MG63 (cell line): ENCODE measurements around the gene SCMH1. TPM values are rescaled to one million over a fixed set of nuclear protein-coding genes. Genes with fewer than 3 reads are reported as not detected.
A peak's percentile ranks its signal among the peaks of the same experiment; 100 is the strongest.

Experiments used
- DNase-seq: peaks from one replicate; pipeline ENCODE4 v3.0.0-alpha.2; 2020
- H3K27me3 ChIP-seq: fragments of 250-450 bp; sonication (Bioruptor Pico); 2 replicates; pipeline ENCODE4 v1.5.1; 2020; ENCODE audit warnings: mild to moderate bottlenecking, moderate library complexity
- H3K36me3 ChIP-seq: fragments of 250-450 bp; sonication (Bioruptor Pico); 2 replicates; pipeline ENCODE4 v1.5.1; 2020; ENCODE audit warnings: mild to moderate bottlenecking, moderate library complexity
- H3K4me3 ChIP-seq: fragments of 250-450 bp; sonication (Bioruptor Pico); 2 replicates; pipeline ENCODE4 v1.5.1; 2020; ENCODE audit warnings: mild to moderate bottlenecking, moderate library complexity
- H3K9me3 ChIP-seq: fragments of 250-450 bp; sonication (Bioruptor Pico); 2 replicates; pipeline ENCODE4 v1.5.1; 2020; ENCODE audit warnings: mild to moderate bottlenecking, moderate library complexity
- total RNA-seq: library from RNA; depleted of rRNA; stranded (reverse); fragments of >200 nt; shearing (Covaris generic); gene quantifications from 2 replicates; pipeline ENCODE4 v1.2.3, GENCODE V29; 2014; ENCODE audit warnings: low replicate concordance

SCMH1 gene
- total RNA-seq, 1 experiment from 2014 or later = 11.5 TPM

DNA sequence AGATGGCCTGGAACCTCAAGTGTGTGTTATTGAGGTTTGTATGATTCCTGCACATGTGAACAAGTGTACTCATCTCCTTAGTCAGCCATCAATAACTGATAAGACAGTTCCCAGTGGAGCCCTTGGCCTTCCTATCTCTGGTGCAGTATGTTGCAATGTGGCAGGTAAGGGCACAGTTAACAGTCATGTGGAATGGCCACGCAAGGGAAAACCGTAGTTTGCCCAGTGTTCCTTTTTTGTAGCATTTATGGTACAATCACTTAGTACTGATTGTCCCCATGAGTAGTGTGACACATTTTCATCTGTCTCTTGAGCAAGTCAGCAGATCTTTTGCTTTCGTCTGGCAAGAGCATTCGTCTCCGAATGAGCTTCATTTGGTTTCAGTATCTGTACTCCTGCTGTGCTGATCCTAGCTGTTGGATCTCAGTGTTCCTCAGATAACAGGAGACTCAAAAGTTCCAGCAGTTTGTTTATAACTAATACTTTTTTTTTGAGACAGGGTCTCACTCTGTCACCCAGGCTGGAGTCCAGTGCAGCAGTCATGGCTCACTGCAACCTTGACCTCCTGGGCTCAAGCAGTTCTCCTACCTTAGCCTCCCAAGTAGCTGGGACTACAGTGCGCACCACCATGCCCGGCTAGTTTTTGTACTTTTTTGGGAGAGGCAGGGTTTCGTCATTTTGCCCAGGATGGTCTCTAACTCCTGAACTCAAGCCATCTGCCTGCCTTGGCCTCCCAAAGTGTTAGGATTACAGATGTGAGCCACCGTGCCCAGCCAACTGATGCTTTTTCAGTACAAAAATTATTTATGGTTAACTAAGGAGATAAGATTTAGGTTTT is 254.4 kb downstream of the SCMH1 start:
- H3K4me3 ChIP-seq = no peak overlapping the region
- H3K27me3 ChIP-seq = no peaks in the 10 kb centered on the region
- H3K9me3 ChIP-seq = no peaks in the 10 kb centered on the region
- no peak for DNase-seq
- H3K36me3 ChIP-seq = peaks cover 100% of the 10 kb centered on the region

DNA sequence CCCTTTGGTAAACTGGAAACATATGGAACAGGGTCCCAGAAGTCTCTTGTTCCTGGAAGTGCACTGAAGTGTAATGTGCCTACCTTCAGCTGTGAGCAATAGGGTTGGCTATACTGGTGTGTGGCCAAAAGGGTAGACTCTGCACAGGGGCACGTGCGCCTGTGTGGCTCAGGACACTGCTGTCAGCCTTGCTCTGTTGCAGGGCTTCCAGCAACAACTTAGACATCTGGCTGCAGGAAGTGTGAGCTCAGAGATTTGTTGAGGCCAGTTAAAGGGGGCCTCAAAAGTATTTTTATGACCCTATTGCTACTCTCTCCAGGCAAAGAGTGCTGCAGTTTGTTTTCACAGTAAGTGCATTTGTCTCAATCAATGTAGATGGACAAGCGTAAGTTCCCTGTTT is 255.2 kb downstream of the SCMH1 start:
- Histone ChIP-seq H3K4me3 (no peak overlapping the region), H3K9me3 (no peaks in the 10 kb centered on the region), H3K27me3 (no peaks in the 10 kb centered on the region), H3K36me3 (peaks cover 96% of the 10 kb centered on the region)
- DNase-seq = no peak

DNA sequence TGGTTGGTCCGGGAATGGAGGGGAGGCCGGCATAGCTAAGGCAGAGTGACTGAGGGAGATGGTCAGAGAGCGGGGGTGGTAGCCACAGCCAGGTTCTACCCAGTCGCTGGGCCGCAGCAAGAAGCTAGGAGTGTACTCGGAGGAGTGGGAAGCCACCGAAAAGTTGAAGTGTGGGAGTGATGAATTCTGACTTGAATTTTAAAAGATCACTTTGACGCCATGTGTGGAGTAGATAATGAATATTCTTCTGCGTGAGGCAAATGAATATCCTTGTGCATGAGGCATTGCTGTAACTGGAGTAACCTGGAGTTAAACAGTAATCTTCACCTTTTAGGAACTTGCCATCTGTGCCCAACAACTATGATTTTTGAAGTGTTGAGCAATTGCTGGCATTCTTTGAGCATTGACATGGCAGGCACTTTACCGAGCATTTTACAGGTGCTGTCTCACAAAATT is 255.8 kb downstream of the SCMH1 start:
- Histone ChIP-seq H3K4me3 (no peak overlapping the region), H3K27me3 (no peaks in the 10 kb centered on the region), H3K9me3 (no peaks in the 10 kb centered on the region), H3K36me3 (peaks cover 95% of the 10 kb centered on the region)
- DNase-seq = no peak

DNA sequence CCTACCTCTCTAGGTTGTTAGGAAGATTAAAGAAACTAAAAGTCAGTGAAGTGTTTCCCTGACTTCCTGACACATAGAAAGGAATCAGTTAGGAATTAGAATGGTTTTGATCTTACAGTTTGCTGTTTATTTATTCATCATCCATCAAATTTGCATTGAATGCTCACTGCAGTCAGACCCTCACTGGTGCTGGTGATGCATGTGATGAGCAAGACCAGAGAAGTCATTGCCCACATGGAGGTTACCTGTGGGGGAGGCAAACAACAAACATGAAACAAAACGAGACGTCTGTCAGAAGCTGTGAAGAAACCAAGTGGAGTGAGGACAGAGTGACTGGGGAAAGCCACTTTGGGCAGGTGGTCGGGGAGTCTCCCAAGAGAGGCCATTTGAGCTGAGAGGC is 256.2 kb downstream of the SCMH1 start:
- H3K4me3 ChIP-seq = no peak overlapping the region
- H3K9me3 ChIP-seq = no peaks in the 10 kb centered on the region
- peaks cover 94% of the 10 kb centered on the region for H3K36me3 ChIP-seq
- no peaks in the 10 kb centered on the region for H3K27me3 ChIP-seq
- DNase-seq = no peak

DNA sequence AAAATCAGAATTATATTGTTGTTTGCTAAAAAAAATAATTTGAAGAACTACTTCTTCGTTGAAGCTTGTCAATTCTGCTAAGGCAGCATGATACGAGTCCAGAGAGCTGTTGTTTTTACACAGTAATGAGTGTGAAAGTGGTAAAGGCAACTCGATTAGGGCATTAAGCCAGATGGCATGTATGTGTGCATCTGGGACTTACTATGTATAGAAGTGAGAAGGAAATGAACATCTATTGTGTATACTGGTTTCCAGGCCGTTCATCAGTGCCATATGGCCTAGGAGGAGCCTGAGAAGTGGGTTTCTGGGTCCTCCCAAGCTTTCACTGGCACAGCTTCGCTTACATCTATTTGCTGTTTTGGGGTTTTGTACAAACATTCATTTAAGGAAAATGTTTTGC is 256.9 kb downstream of the SCMH1 start:
- Histone ChIP-seq H3K27me3 (no peaks in the 10 kb centered on the region), H3K9me3 (no peaks in the 10 kb centered on the region), H3K4me3 (no peak overlapping the region), H3K36me3 (peaks cover 92% of the 10 kb centered on the region)
- no peak for DNase-seq

DNA sequence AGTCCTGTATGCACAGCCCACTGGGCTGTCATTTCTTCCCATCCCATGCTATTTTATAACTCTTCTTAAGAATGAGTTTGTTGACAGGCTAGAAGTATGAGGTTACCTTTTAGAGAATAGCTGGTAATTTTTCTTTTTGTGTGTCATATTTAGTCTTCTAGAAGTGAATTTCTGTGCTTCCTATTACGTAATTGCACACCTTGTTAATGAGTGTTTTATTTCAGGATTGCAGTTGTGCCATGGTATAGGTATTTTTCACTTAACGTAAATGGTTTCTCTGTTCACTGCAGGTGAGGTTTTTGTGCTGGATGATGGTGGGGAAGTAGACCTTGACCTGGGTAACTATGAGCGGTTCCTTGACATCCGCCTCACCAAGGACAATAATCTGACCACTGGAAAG is 257.6 kb downstream of the SCMH1 start:
- H3K4me3 ChIP-seq = no peak overlapping the region
- H3K27me3 ChIP-seq = no peaks in the 10 kb centered on the region
- H3K9me3 ChIP-seq = no peaks in the 10 kb centered on the region
- no peak for DNase-seq
- peaks cover 86% of the 10 kb centered on the region for H3K36me3 ChIP-seq

DNA sequence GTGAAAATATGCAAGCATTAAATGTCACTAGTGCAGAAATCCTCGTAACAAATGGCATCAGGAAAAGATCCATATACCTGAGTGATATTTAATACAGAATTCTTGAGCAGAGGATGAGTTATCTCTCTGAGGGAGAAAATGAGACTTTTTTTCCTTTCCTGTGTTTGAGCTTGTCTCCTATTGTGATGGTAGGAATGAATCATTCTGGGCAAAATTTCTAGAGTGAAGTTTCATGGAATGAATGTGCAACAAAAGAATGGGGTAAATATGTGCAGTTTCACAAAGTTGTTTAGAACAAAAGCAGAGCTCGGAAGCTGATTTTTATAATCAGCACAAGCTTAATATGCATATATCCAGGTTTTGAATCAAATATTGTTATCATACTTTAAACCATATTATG is 258.0 kb downstream of the SCMH1 start:
- peaks cover 82% of the 10 kb centered on the region for H3K36me3 ChIP-seq

DNA sequence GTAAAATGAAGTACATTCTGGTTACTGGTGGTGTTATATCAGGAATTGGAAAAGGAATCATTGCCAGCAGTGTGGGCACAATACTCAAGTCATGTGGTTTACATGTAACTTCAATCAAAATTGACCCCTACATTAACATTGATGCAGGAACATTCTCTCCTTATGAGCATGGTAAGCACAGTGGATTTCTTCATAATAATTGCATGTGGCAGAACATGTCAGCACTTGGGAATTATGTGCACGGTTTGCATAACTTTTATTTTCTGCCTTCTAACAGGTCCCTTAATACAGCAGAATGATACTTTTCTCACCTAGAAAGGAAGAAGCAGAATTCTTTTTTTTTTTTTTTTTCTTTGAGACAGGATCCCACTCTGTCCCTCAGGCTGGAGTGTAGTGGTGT is 258.8 kb downstream of the SCMH1 start:
- H3K36me3 ChIP-seq = peaks cover 74% of the 10 kb centered on the region
- H3K4me3 ChIP-seq = no peak overlapping the region
- no peaks in the 10 kb centered on the region for H3K9me3 ChIP-seq
- no peaks in the 10 kb centered on the region for H3K27me3 ChIP-seq
- no peak for DNase-seq

More for the DNA sequence above, 258.0 kb downstream of the SCMH1 start:
- no peak overlapping the region for H3K4me3 ChIP-seq
- H3K27me3 ChIP-seq = no peaks in the 10 kb centered on the region
- DNase-seq = no peak
- H3K9me3 ChIP-seq = no peaks in the 10 kb centered on the region

DNA sequence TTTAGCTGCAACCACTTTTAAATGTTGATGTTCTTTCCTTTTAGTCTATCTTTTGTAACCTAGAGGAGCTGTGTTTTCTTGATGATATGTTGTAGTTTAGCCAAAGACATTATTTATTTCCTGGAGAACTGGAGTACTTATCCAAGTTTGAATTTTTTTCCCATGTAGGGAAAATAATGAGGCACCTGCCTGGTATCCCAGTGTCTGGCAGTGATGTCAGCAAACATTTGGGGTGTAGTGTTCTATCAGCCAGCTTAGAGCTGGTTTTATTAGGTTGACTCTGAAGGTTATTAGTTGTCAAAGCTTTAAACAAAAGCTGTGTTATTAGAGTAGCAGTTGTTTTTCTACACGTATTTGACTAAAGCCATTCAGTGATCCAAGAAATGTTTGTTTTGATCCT is 259.4 kb downstream of the SCMH1 start:
- Histone ChIP-seq H3K4me3 (no peak overlapping the region), H3K27me3 (no peaks in the 10 kb centered on the region), H3K9me3 (no peaks in the 10 kb centered on the region), H3K36me3 (peaks cover 68% of the 10 kb centered on the region)
- DNase-seq = no peak

DNA sequence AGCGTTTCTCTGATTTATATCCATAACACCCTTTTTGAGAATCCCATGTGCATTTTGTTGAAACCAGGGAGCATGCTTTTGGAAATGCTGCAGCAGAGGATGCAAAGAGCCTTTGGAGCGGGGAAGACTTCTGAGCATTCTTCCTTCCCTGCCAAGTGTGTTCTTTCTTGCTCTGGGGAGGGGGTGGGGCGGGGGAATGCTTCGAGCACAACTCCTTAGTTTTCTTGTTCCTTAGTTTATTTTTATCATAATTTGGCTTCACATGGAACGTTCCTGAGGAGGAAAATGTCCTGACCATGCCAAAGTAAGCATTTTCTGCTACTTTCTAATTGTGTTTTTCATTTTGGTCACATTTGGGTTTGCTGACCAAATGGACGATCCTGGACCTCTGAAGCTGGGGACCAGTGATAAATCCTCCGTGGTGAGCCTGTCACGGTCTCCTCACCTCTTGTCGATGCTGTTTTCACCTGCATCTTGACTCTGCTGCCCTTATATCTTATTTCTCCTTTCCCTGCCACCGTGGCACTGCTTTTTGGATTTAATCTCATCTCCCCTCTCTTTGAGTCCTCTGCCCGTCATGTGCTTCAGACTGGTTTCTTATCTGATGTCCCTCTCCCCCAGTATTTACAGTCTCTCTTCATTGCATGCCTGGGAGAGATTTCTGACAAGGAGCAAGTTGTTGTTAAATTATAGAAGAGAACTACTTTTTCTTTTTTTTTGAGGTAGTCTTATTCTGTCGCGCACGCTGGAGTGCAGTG is 260.2 kb downstream of the SCMH1 start:
- H3K36me3 ChIP-seq = peaks cover 60% of the 10 kb centered on the region
- peak overlapping the region; percentile 81; the same call in 1 of the 2 replicates for H3K4me3 ChIP-seq
- no peak for DNase-seq
- H3K27me3 ChIP-seq = no peaks in the 10 kb centered on the region
- no peaks in the 10 kb centered on the region for H3K9me3 ChIP-seq

DNA sequence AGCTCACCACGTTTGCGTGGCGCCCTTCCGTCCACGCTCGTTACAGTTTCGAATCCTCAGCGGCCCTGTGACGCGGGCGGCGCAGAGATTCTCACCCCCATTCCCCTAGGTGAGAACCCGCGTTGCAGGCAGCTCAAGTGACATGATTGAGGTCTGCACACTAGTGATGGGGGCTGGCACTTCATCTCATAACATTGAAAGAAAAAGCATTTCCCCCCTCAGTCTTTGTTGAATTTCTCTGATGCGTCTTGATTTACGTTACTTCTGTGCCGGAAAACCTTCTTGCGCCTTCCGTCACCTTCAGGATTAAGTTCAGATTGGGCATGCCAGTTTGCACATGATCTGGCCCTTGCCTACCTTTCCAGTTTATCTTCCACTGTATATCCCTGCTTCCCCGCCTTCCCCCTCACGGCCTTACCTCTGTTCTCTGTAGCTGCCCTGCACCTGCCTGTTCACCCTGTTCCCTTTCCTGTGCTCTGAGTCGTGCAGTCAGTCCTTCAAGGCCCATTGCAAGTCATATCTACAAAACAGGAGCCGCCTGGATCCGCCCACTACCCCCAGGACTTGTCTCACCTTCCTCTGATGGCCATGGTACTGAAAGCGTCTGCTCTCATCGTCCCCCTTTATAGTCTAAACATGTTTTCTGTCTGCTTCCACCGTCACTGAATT is 261.5 kb downstream of the SCMH1 start:
- no peaks in the 10 kb centered on the region for H3K9me3 ChIP-seq
- H3K27me3 ChIP-seq = no peaks in the 10 kb centered on the region
- peak overlapping the region; percentile 81 for H3K4me3 ChIP-seq
- peak; percentile 19 for DNase-seq
- H3K36me3 ChIP-seq = peaks cover 47% of the 10 kb centered on the region

DNA sequence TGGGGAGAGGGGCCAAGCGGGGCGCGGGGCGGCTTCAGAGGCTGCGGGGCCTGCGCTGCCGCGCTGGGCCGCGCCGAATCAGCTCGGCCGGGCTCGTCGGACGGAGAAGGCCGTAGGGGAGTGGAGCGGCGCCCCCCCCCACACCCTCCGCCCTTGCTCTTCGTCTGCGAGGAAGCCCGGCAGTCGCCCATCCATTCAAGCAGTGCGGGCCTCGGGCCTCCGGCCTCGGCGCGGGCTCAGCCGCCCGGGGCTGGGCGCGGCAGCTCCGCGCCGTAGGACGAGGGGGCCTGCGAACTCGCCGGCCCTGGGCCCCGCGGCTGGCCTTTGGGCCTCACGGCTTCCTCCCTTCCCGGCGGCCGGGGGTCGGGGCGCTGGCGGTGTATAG is 262.0 kb downstream of the SCMH1 start:
- Histone ChIP-seq H3K4me3 (peak overlapping the region; percentile 81), H3K9me3 (no peaks in the 10 kb centered on the region), H3K27me3 (no peaks in the 10 kb centered on the region), H3K36me3 (peaks cover 41% of the 10 kb centered on the region)
- no peak for DNase-seq

DNA sequence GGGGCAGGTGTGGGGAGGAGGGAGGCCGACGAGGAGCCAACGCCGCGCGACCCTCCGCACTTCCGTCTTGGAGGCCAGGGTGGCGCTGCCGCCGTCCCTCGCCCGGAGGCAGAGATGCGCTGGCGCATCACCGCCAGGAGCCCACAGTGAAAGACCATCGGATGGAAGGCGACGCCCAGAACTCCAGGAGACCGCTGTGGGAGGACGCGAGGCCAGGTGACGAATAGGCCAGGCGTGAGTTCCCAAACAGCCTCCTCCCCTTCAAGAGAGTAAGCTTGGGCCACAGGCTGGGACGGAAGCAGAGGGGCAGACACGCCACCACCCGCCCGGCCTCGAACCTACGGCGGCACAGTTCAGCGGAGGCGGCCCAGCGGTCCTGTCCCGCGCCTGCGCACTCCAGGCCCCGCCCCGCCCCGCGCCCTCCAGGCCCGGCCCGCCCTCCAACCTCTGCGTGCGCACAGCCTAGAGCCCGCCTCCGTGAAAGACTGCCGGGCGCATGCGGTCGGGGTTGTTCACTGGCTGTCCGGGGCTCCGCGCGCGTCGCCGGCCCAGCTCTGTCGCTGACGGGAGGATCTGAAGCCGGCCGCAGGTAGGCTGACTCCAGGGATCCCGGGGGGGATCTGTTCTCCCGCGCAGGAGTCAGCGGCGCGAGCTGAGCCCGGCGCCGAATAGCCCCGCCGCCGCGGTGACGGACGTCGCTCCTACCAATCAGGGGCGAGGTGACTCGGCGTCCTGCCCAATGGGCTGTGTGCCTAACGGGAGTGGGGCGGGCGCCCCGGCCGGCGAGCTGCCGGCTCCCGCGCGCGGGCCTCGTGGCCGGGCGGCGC is 262.7 kb downstream of the SCMH1 start, which contains the start of gene CTPS1:
CTPS1 (plus strand) TSS at position 456 of the 827 bp plus-strand sequence. CDS start 3,595 bp downstream, outside the sequence.
- no peaks in the 10 kb centered on the region for H3K9me3 ChIP-seq
- peaks cover 35% of the 10 kb centered on the region for H3K36me3 ChIP-seq
- peak; percentile 92 for DNase-seq
- no peaks in the 10 kb centered on the region for H3K27me3 ChIP-seq
- H3K4me3 ChIP-seq = peak within 1 kb of the TSS; percentile 81

DNA sequence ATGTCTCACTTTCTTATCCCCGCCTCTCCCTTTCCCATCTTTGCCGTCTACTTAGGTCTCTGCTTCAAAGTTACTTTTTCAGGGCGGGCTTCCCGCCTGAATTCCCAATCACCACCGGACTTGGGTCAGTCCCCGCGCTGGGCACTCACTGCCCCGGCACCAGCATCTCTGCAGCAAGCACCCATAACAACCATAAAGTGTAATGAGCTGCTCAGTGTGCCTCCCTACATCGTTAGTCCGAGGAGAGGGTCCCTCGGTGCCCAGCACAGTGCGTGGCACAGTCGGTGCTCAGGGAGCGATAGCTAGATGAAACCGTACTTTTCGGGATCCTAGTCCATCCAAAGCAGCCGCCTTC is 263.2 kb downstream of the SCMH1 start:
- no peak for DNase-seq
- peaks cover 30% of the 10 kb centered on the region for H3K36me3 ChIP-seq
- H3K9me3 ChIP-seq = no peaks in the 10 kb centered on the region
- peak overlapping the region; percentile 81 for H3K4me3 ChIP-seq
- no peaks in the 10 kb centered on the region for H3K27me3 ChIP-seq

DNA sequence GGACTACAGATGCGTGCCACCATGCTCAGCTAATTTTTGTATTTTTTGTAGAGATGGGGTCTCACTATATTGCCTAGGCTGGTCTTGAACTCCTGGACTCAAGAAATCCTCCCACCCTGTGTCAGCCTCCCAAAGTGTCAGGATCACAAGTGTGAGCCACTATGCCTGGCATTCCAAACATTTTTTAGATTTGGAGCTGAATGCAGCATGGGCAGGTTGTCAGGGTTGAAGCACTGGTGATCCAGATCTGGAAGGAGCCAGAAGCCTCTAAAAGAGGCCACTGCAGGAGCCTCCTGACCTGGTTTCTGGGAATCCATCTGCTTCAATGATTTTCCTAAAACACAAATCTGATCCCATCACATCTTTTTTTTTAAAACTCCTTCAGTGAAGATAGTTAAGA is 264.4 kb downstream of the SCMH1 start:
- Histone ChIP-seq H3K4me3 (no peak overlapping the region), H3K9me3 (no peaks in the 10 kb centered on the region)
- DNase-seq = peak; percentile 17

More for the DNA sequence above, 264.4 kb downstream of the SCMH1 start:
- Histone ChIP-seq H3K36me3 (peaks cover 18% of the 10 kb centered on the region), H3K27me3 (no peaks in the 10 kb centered on the region)
